Endothelial cell of umbilical vein (primary cell): ENCODE data around the gene RAB3IP. TPM values are rescaled to one million over a fixed set of nuclear protein-coding genes. Genes with fewer than 3 reads are reported as not detected.

ENCODE experiments used
- BruUV-seq: library from RNA; stranded (reverse); fragments of 400-500 nt; replicated peaks from 2 replicates; lab custom pipeline; 2021; lab: Mats Ljungman, UMichigan
- CTCF ChIA-PET: fragments of 300-600, 350-600 bp; sonication (Branson Sonifier 250); formaldehyde crosslinking; loops from one replicate; lab custom pipeline; 2021; ENCODE audit warnings: antibody characterized with exemption, inconsistent platforms; lab: Charles Lee
- POLR2A ChIA-PET: fragments of 300-600, 350-600 bp; sonication (Branson Sonifier 250); formaldehyde crosslinking; loops from one replicate; lab custom pipeline; 2021; ENCODE audit warnings: antibody characterized with exemption, inconsistent platforms; lab: Charles Lee
- DNase-seq: peaks from one replicate; pipeline ENCODE4 v3.0.0-alpha.2; 2011; ENCODE audit warnings: low read depth, low spot score
- FAIRE-seq: peaks from 2 replicates; lab custom pipeline; 2011; peaks lifted over from hg19 to GRCh38; lab: Jason Lieb, UNC
- H2AFZ ChIP-seq: 2 replicates; pipeline ENCODE4 v1.6.0; 2012; ENCODE audit warnings: low read depth, low read length, control low read depth, inconsistent platforms
- H3K27ac ChIP-seq: 2 replicates; pipeline ENCODE4 v1.5.1; 2011; ENCODE audit warnings: low read depth, mild to moderate bottlenecking, control low read depth, low read length, moderate library complexity; ENCODE audit not compliant: insufficient read depth
- H3K27me3 ChIP-seq, 2 experiments: 2 replicates each; pipeline versions ENCODE4 v1.6.0 to v1.6.1; 2011; ENCODE audit warnings: low read length in 2 of 2, mixed read lengths in 1 of 2; ENCODE audit not compliant: control insufficient read depth in 2 of 2, insufficient read depth in 2 of 2
- H3K36me3 ChIP-seq, 2 experiments: 2 replicates in 1 of 2; 3 replicates in 1 of 2; pipeline ENCODE4 v1.5.1; 2011; ENCODE audit warnings: low read length in 2 of 2, mild to moderate bottlenecking in 1 of 2, moderate library complexity in 1 of 2; ENCODE audit not compliant: control insufficient read depth in 2 of 2, insufficient read depth in 2 of 2; ENCODE audit errors: extremely low read depth in 1 of 2
- H3K4me1 ChIP-seq: 3 replicates; pipeline ENCODE4 v1.5.1; 2011; ENCODE audit warnings: mild to moderate bottlenecking, low read length; ENCODE audit not compliant: control insufficient read depth, insufficient read depth; ENCODE audit errors: extremely low read depth
- H3K4me2 ChIP-seq: 2 replicates; pipeline ENCODE4 v1.6.1; 2011; ENCODE audit warnings: low read length, control low read depth, mixed read lengths; ENCODE audit not compliant: insufficient read depth
- H3K4me3 ChIP-seq, 3 experiments: fragments of 200-600 bp in 1 of 3; sonication (generic), shearing (Covaris generic) in 1 of 3; replicated peaks in 1 of 3; 2 replicates each; pipeline ENCODE4 v1.5.1; 2011 to 2016; ENCODE audit warnings: control low read depth in 3 of 3, low read length in 3 of 3, mild to moderate bottlenecking in 2 of 3, inconsistent platforms in 1 of 3, low read depth in 1 of 3, moderate library complexity in 1 of 3; ENCODE audit not compliant: insufficient read depth in 1 of 3
- H3K79me2 ChIP-seq: 2 replicates; pipeline ENCODE4 v1.6.0; 2012; ENCODE audit warnings: low read length, inconsistent platforms; ENCODE audit not compliant: control insufficient read depth, insufficient read depth
- H3K9ac ChIP-seq: replicated peaks from 2 replicates; pipeline ENCODE3; 2011; ENCODE audit warnings: low read length, control low read depth; ENCODE audit not compliant: insufficient read depth; ENCODE audit errors: extremely low read depth
- H3K9me1 ChIP-seq: replicated peaks from 3 replicates; pipeline ENCODE4 v1.6.0; 2011; ENCODE audit warnings: mild to moderate bottlenecking, low read length; ENCODE audit not compliant: control insufficient read depth, insufficient read depth; ENCODE audit errors: extremely low read depth
- H3K9me3 ChIP-seq: replicated peaks from 2 replicates; pipeline ENCODE4 v1.5.1; 2012; ENCODE audit warnings: low read length, inconsistent platforms; ENCODE audit not compliant: control insufficient read depth, insufficient read depth
- H4K20me1 ChIP-seq: replicated peaks from 2 replicates; pipeline ENCODE3; 2011; ENCODE audit warnings: mild to moderate bottlenecking, low read length; ENCODE audit not compliant: control insufficient read depth, insufficient read depth; ENCODE audit errors: extremely low read depth
- CTCF ChIP-seq, 2 donors: IDR thresholded peaks; 1 replicate in 1 of 2; 2 replicates in 1 of 2; pipeline ENCODE4 v1.5.1; 2011; ENCODE audit warnings: low read length in 2 of 2, mild to moderate bottlenecking in 2 of 2, moderate library complexity in 2 of 2, control low read depth in 1 of 2, inconsistent platforms in 1 of 2, low read depth in 1 of 2; ENCODE audit not compliant: insufficient read depth in 1 of 2; ENCODE audit errors: extremely low read depth in 1 of 2
- EZH2 ChIP-seq: IDR thresholded peaks from 2 replicates; pipeline ENCODE4 v1.6.1; 2012; ENCODE audit warnings: borderline replicate concordance, low read depth, mild to moderate bottlenecking, moderate library complexity, low read length, inconsistent platforms; ENCODE audit not compliant: severe bottlenecking
- FOS ChIP-seq: IDR thresholded peaks from 2 replicates; pipeline ENCODE4 v1.6.1; 2011; ENCODE audit warnings: mild to moderate bottlenecking, low read length, moderate library complexity, borderline replicate concordance; ENCODE audit not compliant: insufficient read depth
- GATA2 ChIP-seq: IDR thresholded peaks from 2 replicates; pipeline ENCODE4 v1.7.0; 2011; ENCODE audit warnings: low read depth, mild to moderate bottlenecking, moderate library complexity, mixed read lengths, low read length; ENCODE audit not compliant: insufficient read length, insufficient read depth
- JUN ChIP-seq: IDR thresholded peaks from 2 replicates; pipeline ENCODE4 v1.6.1; 2011; ENCODE audit warnings: borderline replicate concordance, low read depth; ENCODE audit not compliant: insufficient read length, insufficient read depth
- MAX ChIP-seq: IDR thresholded peaks from 2 replicates; pipeline ENCODE4 v1.6.1; 2011; ENCODE audit not compliant: insufficient read depth, insufficient read length
- MYC ChIP-seq: IDR thresholded peaks from one replicate; pipeline ENCODE4 v1.6.1; 2011; ENCODE audit warnings: mild to moderate bottlenecking, low read depth, low read length
- POLR2A ChIP-seq: IDR thresholded peaks from 2 replicates; pipeline ENCODE4 v1.6.1; 2012; ENCODE audit warnings: low read depth, mild to moderate bottlenecking, control low read depth, low read length
- POLR2AphosphoS5 ChIP-seq: IDR thresholded peaks from 2 replicates; pipeline ENCODE4 v1.6.1; 2012; ENCODE audit warnings: low read depth, mild to moderate bottlenecking, control low read depth, low read length, moderate library complexity; ENCODE audit not compliant: insufficient read depth
- dilution Hi-C: fragments of 300-500 bp; cut with MboI; formaldehyde crosslinking; loops from one replicate; pipeline ENCODE4 v1.15.0; 2019; ENCODE audit warnings: low sequenced_read_pairs; ENCODE audit not compliant: extremely low pct_ligation_motif_present
- intact Hi-C: fragments of 100-400 bp; cut with micrococcal nuclease; formaldehyde crosslinking; loops from one replicate; pipeline ENCODE4 v1.10.0; 2022
- polyA plus RNA-seq, 4 experiments: library from polyadenylated mRNA; depleted of rRNA in 3 of 4; stranded (reverse) in 3 of 4; unstranded in 1 of 4; fragments of >200 nt; gene quantifications; 2 replicates each; pipeline versions ENCODE4 v1.2.1 to v1.2.3, GENCODE V29; 2011 to 2012; ENCODE audit warnings: missing spikeins in 1 of 4
- total RNA-seq: library from RNA; stranded (reverse); gene quantifications from 2 replicates; pipeline ENCODE4 v1.2.3, GENCODE V29; 2021

Gene RAB3IP
- total and polyA plus RNA-seq, 2 donors (not counting 3 experiments of a cell fraction or from before 2014, with no cell fraction given) = 9.6 to 13.3 TPM

GRCh38 chr12:69872804-69873203 lies 134.1 kb downstream of the RAB3IP start:
- H3K27me3 ChIP-seq = no peaks in the 10 kb centered on the region
- H3K79me2 ChIP-seq = no peaks in the 10 kb centered on the region
- no peaks in the 10 kb centered on the region for H3K9me1 ChIP-seq
- DNase-seq = peak; percentile 6
- ChIA-PET POLR2A (no interaction called here), CTCF (interaction anchor here (1.0 to 2.0 kb wide), 4 partner anchors 28 to 861 kb away, joined by 3 to 4 read pairs (median 4); no protein-coding TSS in a partner anchor)
- dilution Hi-C loops (no loop called here), intact Hi-C loops (loop anchor here (2.0 to 10.0 kb wide), 3 partner anchors 134 to 1519 kb away; partner anchors contain the start of gene RAB3IP)
- H3K9me3 ChIP-seq = no peaks in the 10 kb centered on the region
- H2AFZ ChIP-seq = no peak overlapping the region
- H3K4me2 ChIP-seq = no peak overlapping the region
- no peak overlapping the region for H3K4me3 ChIP-seq
- H3K27ac ChIP-seq = no peak overlapping the region
- no peak for FAIRE-seq
- H3K9ac ChIP-seq = no peak overlapping the region
- H3K4me1 ChIP-seq = peaks cover 14% of the 10 kb centered on the region
- TF ChIP-seq JUN (no peak), GATA2 (no peak), CTCF (IDR thresholded peaks at IDR 0.05; ENCODE audit: extremely low read depth in 1 of 2, insufficient read depth in 1 of 2, low read depth in 1 of 2, low read length in 2 of 2) (no peak), FOS (no peak), POLR2AphosphoS5 (no peak), EZH2 (no peak), POLR2A (no peak), MYC (no peak), MAX (no peak)
- H4K20me1 ChIP-seq = no peaks in the 10 kb centered on the region
- no peaks in the 10 kb centered on the region for H3K36me3 ChIP-seq
- BruUV-seq = no TSS peak

Other genes with a start within 250 kb of the RAB3IP start
- 245 and 256 TPM in 2 replicates for gene CCT2, start 153.4 kb upstream of the RAB3IP start, total RNA-seq
- 130 and 138 TPM in 2 replicates for gene CCT2, start 153.4 kb upstream of the RAB3IP start, polyA plus RNA-seq
- gene LRRC10, start 128.0 kb upstream of the RAB3IP start, total RNA-seq = not detected in 2 replicates
- not detected in 2 replicates for gene LRRC10, start 128.0 kb upstream of the RAB3IP start, polyA plus RNA-seq
- 0.14 and 0.18 TPM in 2 replicates for gene BEST3, start 39.6 kb upstream of the RAB3IP start, total RNA-seq
- gene BEST3, start 39.6 kb upstream of the RAB3IP start, polyA plus RNA-seq = 0.12 and 0.13 TPM in 2 replicates
- not detected in 2 replicates for gene MYRFL, start 86.4 kb downstream of the RAB3IP start, total RNA-seq
- gene MYRFL, start 86.4 kb downstream of the RAB3IP start, polyA plus RNA-seq = not detected in 2 replicates